GM19372 (cell line): ENCODE data around the gene PRICKLE2.

Experiments used
- ATAC-seq: cut with Tn5 transposase; IDR thresholded peaks from one replicate; pipeline ENCODE4 v1.9.1; 2021; ENCODE audit warnings: mild to moderate bottlenecking, low read depth, moderate library complexity; ENCODE audit not compliant: unreplicated experiment

Gene PRICKLE2

GRCh38 chr3:64195789-64196188 is 29.5 kb downstream of the PRICKLE2 start:
- no peak for ATAC-seq

DNA sequence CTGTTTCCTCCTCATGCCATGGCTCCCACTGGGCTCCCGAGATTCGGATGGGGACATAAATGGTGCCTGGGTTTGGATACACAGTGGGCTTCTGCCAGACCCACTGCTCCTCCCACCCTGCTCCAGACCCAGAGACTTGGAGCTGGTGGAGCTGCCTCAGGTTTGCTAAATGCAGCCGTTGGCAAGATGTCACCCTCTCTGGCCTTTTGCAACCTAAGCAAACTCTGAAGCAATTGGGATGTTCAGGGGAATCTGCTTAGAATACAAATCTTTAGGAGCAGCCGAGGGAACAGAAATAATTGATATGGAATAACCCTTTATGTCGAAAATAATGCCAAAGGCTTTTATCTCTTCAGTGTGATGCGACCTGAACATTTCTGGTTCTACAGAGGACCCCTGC is 33.4 kb downstream of the PRICKLE2 start:
- ATAC-seq, result no peak

DNA sequence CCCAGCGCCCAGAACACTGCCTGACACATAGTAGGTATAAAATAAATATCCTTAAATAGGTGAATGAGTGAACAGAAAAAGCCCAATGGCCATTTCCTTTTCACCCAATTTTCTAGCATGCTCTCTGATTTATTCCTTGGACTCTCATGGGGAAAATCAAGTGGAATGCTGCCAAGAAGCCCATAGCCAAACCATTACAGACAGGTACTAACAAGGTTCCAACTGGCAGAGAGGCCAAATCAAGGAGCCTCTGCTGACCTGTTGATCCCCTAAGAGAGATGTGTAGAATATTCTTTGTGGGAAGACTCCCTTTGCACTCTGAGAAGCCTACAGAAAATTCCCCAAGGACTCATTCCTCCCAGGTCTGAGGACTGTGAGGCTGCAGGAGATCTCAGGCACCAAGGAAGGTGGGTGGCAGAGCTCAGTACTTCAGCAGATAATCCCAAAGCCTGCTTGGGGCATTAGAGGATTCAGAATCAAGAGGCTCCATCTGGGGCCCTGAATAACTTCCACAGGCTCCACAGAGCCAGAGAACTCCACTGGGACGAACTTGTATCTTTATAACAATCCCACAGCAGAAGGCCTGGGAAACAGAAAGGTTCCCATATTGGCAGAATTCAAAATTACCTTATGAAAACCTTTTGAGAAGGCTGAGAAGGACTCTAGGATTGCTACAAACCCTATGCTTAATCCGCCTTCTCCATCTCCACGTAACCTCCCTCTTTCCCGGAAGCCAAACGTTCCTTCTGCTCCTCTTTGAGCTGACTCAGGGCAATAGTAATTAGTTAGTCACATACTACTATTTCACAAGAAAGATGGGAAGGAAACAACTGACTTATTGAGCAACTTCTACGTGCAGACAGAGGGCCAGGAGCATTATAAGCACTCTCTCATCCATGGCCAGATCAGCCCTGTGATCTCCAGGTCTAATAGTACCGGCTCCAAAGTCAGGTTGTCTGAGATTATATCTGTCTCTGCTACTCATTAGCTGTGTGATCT is 34.5 kb downstream of the PRICKLE2 start:
- no peak for ATAC-seq

GRCh38 chr3:64188810-64189560 is 36.3 kb downstream of the PRICKLE2 start:
- no peak for ATAC-seq

DNA sequence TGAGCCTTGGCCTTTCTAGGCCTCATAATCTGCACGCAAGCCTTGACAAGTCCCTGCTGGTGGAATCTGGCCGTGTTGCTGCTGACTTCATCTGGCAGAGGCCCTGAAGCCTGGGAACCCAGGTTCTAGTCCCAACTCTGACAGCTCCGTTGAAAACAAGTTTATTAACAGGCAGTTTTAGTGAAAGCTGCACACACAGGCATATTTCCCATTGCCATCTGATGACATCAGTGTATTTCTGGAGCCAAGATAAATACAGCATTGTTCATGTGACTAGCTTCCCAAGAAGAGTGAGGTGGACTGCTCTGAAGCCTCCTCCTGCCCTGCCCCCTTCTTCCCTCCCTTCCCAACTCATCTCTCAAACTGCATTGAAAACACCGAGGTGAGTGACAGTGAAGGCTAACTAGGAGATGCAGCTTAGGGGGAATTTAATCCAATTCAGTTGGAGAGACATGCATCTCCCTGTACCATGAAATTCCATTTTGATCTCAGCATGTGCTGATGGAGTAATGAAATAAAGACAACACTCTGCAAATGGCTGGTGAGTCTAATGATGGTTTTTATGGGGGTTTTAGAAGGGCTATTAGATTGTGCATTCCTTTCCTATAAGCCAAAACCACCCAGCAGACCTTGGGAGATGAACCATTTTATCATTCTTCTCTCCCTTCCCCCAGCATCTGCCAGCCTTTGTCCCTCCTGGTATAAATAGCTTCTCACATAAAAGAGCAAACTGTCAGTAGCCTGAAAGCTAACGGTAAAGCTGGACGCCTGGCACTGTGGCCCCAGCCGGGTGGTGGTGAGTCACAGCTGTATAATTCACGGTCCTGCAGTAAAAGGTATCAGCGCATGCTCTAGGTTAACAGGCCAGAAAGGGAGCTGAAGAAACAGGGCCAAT is 38.0 kb downstream of the PRICKLE2 start:
- ATAC-seq, result no peak

DNA sequence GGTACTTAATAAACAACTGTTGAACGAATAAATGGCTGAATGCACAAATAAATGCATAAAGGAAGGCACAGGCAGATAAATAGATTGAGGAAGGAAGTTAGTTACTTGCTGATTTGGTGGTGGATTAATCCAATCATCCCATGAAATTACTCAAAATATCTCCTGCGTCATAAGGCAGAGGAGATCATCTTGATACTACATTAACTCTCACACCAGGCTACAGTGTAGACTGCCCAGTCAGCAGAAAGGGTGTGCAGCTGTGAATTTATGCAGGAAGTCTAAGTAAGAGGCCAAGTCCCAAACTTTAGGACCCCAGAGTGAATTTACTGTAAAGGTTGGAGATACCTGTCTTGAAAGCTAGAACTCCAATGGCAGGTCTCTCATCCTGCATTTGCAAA is 38.6 kb downstream of the PRICKLE2 start:
- ATAC-seq, result no peak

DNA sequence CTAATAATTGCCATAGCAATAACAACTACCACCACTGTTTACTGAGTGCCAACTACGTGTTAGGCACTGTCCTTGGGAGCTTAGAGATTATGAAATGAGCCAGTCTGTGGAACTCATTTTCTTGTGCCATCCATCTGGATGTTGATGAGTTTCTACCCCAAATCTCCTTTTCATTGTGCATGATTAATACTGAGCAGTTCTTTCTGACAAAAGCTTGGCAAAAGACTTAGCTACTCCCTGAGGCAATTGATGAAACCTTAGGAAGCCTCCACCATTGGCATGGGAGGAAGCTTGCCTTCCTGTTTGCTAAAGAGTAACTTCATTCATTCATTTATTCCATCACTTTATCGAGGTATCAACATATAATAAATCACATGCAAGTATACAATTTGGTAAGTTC is 39.8 kb downstream of the PRICKLE2 start:
- no peak for ATAC-seq

- ATAC-seq, result no peak
These were observed 40.6 kb downstream of the PRICKLE2 start for GRCh38 chr3:64184621-64185020.

GRCh38 chr3:64179860-64180259 is 45.4 kb downstream of the PRICKLE2 start:
- no peak for ATAC-seq

DNA sequence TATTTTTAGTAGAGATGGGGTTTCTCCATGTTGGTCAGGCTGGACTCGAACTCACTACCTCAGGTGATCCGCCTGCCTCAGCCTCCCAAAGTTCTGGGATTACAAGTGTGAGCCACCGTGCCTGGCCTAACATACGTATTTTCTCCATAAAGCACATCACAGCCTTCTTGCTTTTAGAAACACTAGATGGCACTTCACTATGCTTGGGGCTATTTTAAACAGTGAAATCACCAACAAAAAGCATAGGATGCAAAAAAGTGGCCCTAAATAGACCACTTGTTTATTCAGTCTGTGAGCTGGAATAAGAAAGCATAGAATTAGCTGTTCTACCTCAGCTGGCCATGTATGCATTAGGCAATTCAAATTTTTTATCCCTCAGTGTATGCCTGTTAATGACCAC is 46.0 kb downstream of the PRICKLE2 start:
- no peak for ATAC-seq

- no peak for ATAC-seq
These were observed 46.8 kb downstream of the PRICKLE2 start for GRCh38 chr3:64178419-64178818.

GRCh38 chr3:64176461-64176996 is 48.7 kb downstream of the PRICKLE2 start:
- no peak for ATAC-seq

DNA sequence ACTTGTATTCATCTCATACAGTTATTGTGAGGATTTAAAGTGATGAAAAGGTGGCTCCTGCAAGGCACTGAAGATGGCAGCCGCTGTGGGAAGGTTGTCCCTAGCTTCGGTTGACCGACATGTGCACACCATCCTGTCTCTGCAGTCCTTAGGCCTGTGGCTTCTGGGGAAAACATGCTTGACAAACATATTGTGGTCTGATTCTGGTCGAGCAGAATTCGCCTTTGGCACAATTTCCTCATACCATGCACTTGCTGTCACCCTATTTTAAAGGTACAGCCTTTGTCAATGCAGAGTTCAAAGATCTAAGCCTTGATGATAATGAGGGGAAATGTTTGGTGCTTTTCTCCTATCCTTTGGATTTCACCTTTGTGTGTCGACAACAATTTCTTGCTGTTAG is 50.9 kb downstream of the PRICKLE2 start:
- no peak for ATAC-seq

- no peak for ATAC-seq
These were observed 51.7 kb downstream of the PRICKLE2 start for GRCh38 chr3:64173563-64173962.

- ATAC-seq, result no peak
These were observed 55.0 kb downstream of the PRICKLE2 start for GRCh38 chr3:64170270-64170669.

GRCh38 chr3:64167868-64168267 is 57.4 kb downstream of the PRICKLE2 start:
- no peak for ATAC-seq

GRCh38 chr3:64167351-64167750 is 57.9 kb downstream of the PRICKLE2 start:
- ATAC-seq, result no peak

- ATAC-seq, result no peak
These were observed 58.6 kb downstream of the PRICKLE2 start for GRCh38 chr3:64166584-64167162.

DNA sequence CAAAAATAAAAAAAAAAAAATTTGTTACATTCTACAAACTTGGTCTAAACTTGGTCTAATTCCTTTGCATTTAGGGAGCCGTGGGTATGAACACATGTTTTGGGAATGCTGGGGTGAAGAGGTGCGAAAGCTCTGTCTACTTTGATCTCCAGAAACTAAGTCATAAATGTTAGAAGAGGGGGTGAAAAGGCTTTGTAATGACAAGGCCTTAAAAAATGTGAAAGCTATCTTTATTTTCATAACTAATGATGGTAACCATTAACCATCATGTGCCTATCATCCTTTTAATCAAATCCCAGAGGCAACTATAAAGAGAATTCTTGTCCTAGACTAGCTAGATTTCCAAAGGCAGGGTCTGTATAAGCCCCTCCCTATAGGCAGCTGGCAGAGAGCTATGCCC is 60.9 kb downstream of the PRICKLE2 start:
- no peak for ATAC-seq

DNA sequence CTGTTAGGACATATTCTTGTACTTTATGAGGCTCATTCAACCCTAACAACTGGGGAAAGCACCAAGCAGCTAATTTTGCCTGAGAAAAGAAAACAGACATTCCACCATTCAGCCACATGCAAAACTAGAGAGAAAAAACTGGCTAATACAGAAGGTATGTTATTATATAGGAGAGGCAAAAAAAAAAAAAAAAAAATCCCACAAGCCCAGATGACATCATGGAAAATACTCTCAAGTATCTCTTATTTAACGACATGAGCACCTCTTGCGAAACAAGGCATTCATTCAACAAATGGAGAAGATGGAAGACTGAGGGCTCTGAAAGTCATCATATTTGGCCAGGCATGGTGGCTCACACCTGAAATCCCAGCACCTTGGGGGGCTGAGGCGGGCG is 61.5 kb downstream of the PRICKLE2 start:
- no peak for ATAC-seq
